ENCODE measurements around the gene OTUD3. TPM values are rescaled to one million over a fixed set of nuclear protein-coding genes. Genes with fewer than 3 reads are reported as not detected.
"Not testable (repeated sequence)": the region's sequence is repeated elsewhere in the genome, so short reads cannot be mapped to it uniquely, and the experiment has no call there.

Gene OTUD3
- polyA plus RNA-seq, 3 donors = 13.7 to 33.7 (median 21.8) TPM

DNA sequence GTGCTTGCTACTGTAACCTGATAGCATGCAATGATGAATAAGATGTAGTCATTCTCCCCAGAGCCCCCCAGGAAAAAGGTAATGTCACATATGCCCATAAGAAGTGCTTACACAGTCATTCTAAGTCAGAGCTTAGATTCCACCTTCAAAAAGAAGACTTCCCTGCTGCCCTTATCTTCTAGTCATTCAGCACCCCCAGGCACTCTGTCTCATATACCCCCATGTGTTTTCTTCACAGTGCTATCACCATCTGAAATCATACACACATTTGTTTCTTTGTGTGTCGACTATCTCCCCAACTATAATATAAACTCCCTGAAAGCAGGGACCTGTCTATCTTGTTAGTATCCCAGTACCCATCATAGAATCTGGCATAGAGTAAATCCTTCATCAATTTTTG is 16.2 kb upstream of the OTUD3 start:
- DNase-seq = no peak

DNA sequence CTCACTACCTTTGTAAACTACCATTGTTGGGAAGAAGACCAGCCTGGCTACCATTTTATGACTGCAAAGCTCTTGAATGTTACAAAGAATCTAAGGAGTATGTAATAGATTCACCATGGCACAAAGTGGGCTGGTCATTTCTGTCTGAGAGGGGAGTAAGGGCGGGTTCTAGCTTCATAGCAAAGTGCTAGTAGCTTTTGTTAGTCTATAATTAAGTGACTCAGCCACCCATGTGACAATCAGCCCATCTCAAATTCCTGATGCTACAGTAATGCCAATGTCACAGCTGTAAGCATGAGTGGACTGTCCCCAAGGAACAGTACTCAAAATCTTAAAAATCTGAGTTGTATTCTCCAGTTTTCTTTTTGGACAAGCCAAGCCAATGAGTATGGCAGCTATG is 15.4 kb upstream of the OTUD3 start:
- no peak for DNase-seq

GRCh38 chr1:19868575-19868974 is 13.6 kb upstream of the OTUD3 start:
- DNase-seq = not testable (repeated sequence)

DNA sequence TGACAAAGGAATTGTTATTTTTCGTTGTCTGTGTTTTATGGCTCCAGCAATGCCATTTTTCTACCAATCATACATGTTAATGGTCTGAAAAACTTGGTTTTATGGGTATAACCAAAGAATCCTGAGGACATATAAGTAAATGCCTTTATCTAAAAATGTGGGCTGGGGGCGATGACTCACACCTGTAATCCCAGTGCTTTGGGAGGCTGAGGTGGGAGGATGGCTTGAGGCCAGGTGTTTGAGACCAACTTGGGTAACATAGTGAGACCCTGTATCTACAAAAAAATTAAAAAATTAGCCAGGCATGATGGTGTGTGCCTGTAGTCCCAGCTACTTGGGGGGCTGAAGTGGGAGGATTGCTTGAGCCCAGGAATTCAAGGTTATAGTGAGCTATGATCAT is 12.7 kb upstream of the OTUD3 start:
- DNase-seq = not testable (repeated sequence)

GRCh38 chr1:19869929-19870328 is 12.3 kb upstream of the OTUD3 start:
- no peak for DNase-seq

DNA sequence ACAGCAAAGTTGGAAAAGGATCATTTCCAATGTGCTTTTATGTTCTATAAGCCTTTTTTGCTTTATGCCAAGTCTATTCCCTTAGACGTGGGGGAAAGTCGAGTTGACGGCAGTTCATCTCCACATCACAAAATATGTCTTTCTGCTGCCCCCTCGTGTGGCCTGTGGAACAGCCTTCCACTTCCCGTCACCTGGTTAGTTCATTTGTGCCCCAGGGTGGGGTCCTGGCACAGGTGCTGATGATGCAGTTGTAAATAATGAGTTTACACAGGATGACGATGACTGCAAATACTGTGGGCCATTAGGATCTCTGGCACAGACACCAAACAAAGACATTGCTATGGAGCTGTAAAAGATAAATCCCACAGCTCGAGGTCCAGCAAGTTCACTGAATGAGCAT is 10.0 kb upstream of the OTUD3 start:
- DNase-seq = no peak

GRCh38 chr1:19877181-19877750 is 4.9 kb upstream of the OTUD3 start:
- DNase-seq = no peak

- DNase-seq = no peak
Measured at GRCh38 chr1:19877821-19878636, 4.2 kb upstream of the OTUD3 start.

DNA sequence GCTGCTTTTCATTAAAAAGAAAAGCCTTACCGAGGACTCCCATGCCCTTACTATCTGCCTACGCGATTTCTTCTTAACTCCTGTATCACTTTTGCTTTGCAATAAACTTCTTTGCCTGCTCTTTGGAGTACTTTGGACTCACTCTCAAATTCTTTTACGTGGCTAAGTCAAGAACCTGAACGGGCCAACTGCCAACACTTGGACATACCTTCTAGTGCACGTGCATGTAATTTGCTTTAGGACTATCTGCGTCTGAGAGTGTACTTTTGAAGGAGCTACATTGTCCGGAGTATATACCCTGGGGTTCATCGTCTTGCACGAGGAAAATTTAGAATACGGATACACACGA is 3.6 kb upstream of the OTUD3 start:
- DNase-seq = no peak

- DNase-seq = no peak
Measured at GRCh38 chr1:19879227-19879626, 3.0 kb upstream of the OTUD3 start.

DNA sequence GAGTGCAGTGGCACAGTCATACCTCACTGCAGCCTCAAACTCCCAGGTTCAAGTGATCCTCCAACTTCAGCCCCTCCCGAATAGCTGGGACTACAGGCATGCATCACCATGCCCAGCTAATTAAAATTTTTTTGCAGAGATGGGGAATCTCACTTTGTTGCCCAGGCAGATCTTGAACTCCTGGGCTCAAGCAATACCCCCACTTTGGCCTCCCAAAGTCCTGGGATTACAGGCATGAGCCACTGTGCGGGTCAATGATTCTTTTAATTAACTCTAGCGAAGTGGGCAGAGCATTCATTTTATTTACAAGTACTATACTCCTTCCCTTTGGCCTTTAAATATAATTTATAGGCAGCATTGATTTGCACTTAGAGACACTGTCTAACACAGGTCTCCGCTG is 2.5 kb upstream of the OTUD3 start:
- peak; percentile 48 for DNase-seq

DNA sequence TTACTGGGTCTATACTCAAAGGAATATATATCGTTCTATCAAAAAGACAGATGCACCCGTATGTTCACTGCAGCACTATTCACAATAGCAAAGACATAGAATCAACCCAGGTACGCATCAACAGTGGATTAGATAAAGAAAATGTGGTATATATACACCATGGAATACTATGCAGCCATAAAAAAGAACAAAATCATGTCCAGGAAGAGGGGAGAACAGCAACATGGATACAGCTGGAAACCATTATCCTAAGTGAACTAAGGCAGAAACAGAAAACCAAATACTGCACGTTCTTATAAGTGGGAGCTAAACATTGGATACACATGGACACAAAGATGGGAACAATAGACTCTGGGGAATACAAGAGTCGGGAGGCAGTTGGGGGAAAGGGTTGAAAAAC is 1.4 kb upstream of the OTUD3 start:
- not testable (repeated sequence) for DNase-seq

- no peak for DNase-seq
Measured at GRCh38 chr1:19884312-19884711, 2.1 kb downstream of the OTUD3 start.

DNA sequence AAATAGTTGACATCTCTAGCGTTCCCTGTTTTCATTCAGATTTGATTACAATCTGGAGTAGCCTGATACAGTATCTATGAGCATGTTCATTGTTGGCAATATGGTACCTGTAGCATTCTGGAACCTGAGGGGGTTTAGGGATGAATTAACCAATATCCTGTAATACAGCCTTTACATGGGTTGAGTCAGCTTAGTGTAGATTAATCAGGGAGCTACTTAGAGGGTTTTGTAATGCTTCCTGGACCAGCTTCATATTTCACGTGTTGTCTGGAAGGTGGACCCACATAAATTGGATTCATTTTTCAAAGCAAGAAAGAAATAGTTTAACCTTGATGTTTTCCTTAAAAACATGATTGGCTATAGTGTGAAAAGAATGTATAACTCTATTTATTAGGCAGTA is 3.6 kb downstream of the OTUD3 start:
- DNase-seq = no peak

- no peak for DNase-seq
Measured at GRCh38 chr1:19888112-19888511, 5.9 kb downstream of the OTUD3 start.

GRCh38 chr1:19889656-19890055 is 7.5 kb downstream of the OTUD3 start:
- DNase-seq = no peak

GRCh38 chr1:19892129-19892528 is 9.9 kb downstream of the OTUD3 start:
- no peak for DNase-seq

GRCh38 chr1:19892628-19893168 is 10.5 kb downstream of the OTUD3 start:
- DNase-seq = no peak

DNA sequence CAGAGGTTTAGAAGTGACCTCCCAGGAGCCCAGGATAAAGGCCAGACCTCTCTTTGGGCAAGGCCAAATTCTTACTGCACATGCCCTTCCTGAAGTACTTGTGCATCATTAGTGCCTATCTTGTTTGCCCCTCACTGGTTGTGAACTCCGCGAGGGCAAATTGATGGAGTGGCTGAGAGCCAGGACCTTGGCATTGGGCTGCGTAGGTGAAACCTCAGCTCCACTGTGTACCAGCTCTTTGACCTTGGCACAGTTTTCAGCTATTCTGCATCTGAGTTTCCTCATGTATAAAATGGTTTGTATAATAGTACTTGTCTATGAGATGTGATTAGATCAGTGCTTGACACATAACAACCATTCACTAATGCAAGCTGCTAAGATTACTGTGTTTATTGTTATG is 11.5 kb downstream of the OTUD3 start:
- DNase-seq = no peak

- DNase-seq = no peak
Measured at GRCh38 chr1:19894218-19894617, 12.0 kb downstream of the OTUD3 start.

DNA sequence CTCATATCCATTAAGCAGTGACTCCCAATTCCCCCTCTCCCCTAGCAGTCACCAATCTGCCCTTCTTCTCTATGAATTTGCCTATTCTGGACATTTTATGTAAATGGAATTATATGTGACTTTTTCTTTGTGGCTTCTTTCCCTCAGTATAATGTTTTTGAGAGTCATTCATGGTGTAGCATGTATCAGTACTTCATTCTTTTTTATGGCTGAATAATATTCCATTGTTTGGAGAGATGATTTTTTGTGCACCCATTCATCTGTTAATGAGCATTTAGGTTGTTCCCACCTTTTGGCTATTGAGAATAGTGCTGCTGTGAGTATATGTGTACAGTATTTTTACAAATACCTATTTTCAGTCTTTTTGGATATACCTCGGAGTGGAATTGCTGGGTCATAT is 19.5 kb downstream of the OTUD3 start:
- no peak for DNase-seq

DNA sequence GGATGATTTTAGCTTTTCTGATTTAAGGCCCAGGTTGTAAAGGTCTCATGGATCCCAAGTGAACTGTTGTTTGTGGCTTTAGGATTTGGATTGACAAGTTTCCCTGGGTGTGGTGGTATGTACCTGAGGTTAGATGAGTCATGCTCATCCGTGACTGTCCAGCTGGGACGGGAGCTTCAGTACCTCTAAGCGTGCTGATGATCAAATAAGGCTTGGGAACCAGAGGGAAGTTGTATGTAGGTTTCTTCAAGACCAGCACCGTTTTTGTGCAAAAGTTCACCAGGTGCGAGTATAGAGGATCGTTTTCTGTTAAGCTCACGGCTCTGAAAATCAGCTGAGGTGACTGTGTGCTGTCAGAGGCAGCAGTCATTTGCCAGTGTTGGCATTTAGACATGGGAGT is 21.4 kb downstream of the OTUD3 start:
- no peak for DNase-seq

DNA sequence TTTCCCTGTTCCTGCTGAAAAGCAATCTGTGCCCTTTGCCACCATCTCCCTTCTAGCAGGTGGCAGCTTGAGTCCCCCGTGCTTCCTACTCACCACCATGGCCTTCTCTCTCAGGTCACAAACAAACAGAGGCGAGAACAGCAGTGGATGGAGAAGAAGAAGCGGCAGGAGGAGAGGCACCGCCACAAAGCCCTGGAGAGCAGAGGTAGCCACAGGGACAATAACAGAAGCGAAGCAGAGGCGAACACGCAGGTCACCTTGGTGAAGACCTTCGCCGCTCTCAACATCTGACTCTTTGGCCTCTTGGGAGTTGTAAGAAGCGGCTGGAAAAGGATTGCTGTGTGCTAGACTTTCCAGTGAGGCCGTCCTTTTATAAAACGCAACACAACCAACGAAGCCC is 25.3 kb downstream of the OTUD3 start:
- DNase-seq = no peak

GRCh38 chr1:19909392-19909791 is 27.2 kb downstream of the OTUD3 start:
- DNase-seq = no peak
